Superior temporal gyrus (tissue), 1 donor: ENCODE measurements around the gene ATXN3L.

Source experiments
- DNase-seq: peaks from one replicate; pipeline ENCODE4 v3.0.0-alpha.2; 2016; ENCODE audit errors: extremely low spot score

Gene ATXN3L

DNA sequence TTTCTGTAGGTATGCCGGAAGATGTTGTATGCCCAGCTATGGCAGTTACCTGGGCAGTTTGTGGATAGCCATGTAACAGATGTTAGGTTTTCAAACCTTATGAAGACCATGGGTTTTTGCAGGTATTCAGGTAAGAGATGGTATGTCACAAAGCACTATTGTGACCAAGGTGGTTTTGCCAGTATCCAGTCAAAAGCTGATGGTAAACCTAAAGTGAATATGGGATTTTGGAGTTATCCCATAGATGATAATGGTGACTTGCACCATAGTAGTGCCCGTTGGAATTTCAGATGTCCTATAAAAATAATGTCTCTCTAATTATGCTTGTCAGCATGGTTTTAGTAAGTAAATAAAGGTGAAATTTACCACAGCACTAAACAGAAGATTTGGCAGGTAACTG lies at the start of gene ATXN3L:
ATXN3L (minus strand) TSS at position 101 of the 400 bp plus-strand sequence. CDS start 119 bp downstream, outside the sequence.
- no peak for DNase-seq

DNA sequence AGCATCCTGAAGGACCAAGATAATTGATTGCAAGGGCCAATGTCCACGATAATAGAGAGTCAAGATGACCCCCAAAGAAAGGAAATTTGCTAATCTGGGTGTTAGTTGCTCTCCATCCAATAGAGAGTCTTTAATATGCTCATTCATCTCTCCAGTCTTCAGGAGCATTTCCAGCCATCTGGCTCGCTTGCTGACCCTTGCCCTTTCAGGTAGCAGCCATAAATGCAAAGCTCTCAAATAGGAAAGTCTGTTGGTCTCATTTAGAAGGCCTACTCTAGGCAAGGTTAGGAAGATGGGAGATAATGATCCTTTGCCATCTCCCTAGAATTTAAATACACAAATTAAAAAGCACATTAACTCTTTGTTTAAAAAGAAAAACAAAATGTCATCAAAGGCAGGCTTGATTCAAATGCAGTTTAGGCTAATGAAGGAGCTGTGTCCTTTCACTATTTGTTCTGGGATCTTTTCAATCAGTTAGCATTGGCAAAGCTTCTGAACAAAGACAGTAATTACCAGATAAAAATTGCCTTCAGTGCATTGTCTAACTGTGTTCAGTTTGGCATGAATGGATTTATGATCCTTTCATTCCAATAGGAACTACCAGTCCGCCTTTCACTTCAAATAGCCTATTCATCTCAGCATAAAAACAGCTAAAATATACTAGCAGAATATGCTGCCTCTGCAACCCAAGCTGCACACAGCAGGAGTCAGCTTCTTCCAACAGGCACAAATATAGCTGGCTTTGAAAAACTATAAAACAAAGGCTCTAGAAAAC lies 49.6 kb upstream of the ATXN3L start:
- DNase-seq: peak; percentile 36

DNA sequence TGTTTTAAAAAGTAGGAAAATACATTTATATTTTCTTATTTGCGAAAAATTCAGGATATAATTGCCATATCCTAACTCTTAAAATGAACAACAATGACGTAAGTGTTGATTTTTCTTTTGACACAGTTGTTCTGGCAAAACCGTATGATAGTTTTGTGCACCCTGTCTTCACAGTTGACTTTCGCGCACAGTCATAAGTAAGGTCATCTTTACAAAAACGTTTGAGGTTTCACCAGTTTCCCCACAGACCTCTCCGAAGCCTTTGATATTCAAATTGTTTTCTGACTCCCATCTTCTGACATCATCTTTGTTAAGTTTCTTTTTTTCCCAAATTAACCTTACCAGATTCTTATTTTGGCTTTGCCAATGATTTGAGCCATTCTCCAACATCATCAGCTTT lies 48.1 kb upstream of the ATXN3L start:
- no peak for DNase-seq

DNA sequence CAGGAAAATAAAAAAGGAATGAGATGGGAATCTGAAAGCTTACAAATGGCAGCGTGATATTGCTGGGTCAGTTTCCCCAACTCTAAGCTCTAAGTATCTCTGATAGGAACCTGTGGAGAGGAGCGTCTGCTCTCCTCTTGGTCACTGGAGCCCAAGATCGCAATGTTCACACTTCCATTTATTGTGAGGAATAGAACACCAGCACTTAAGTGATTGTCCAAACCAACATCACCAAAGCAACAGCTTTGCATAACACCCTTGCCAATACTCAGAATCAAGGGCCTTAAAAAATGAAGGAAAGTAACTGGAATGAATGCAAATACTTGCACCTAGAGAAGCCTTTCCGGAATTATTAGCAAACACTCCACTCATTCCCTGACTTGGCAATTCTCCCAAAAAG lies 46.8 kb upstream of the ATXN3L start:
- no peak for DNase-seq

DNA sequence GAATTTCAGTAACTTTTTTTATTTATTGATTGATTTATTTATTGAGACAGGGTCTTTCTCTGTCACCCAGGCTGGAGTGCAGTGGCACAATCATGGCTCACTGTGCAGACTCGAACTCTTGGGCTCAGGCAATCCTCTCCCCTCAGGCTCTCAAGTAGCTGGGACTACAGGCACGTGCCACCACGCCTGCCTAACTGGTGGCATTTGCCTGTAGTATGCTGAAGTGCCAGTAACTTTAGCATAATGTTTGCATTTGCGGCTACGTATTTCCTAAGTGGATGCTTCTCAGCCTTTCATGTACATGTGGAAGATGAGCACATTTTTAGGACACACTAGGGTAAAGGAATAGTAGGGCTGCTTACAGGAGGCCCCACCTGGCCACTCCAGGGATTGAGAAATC lies 45.3 kb upstream of the ATXN3L start:
- no peak for DNase-seq

DNA sequence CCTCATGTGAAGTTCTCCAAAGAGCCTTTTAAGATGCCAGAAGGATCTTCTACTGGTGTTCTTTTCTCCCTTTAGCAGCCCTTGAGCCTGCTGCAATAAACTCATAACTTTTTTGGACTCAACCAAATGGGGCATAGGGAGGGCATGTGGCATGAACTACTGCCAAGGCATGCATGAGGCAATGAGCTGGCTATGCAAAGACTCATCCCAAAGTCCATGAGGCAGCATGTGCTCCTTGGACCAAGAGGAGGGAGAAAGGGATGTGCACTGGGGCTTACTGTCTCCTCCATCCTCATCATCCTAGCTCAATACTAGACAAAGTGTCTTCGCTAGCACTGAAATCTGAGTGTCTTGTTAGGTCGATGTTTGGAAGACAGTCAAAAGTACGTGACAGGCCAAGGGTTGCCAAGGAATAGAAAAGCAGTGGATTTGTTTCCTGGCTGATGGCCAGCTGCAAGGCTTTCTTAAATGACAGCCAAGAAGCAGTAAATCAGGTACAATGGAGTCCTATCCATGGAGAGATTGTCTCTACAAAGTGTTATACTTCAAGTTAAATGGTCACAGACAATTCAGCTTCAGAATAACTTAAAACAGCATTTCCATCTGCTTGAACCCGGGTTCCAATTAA lies 44.5 kb upstream of the ATXN3L start:
- DNase-seq: no peak

DNA sequence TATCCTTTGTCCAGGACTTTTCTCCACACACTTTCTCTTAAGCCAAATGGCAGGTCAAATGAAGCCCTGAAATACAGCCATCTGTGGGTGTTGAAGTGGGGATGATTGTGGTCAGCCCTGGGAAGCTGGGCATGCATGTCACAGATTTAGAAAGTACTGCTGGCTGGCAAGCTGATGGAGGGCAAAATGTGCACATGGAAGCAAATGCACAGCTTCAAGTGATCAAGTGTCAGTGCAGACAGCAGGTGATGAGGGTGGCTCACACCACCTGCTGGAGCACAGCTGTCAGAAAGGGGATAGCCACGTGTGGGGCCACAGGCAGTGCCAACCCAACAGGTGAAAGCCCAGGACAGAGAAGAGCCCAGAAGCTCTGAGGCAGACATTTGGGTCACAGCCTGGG lies 40.3 kb upstream of the ATXN3L start:
- no peak for DNase-seq

DNA sequence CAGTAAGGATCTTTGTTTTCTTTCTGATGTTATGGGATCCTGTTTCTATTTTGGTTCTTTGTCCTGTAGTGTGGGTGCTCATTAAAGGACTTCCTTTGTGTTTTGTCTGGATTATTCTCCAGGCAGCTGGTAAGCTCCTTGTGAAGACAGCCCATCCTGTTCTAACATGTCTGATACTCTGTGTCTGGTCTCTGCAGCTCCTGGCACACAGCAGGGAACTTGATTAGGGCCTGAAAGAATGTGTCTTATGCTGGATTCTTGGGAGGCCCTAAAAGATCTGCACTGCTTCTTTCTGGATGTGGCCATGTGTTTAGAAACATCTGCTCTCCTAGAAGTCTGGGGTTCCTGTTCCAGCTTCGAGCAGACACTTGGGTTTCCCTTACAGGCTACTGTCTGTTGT lies 38.1 kb upstream of the ATXN3L start:
- DNase-seq: no peak

DNA sequence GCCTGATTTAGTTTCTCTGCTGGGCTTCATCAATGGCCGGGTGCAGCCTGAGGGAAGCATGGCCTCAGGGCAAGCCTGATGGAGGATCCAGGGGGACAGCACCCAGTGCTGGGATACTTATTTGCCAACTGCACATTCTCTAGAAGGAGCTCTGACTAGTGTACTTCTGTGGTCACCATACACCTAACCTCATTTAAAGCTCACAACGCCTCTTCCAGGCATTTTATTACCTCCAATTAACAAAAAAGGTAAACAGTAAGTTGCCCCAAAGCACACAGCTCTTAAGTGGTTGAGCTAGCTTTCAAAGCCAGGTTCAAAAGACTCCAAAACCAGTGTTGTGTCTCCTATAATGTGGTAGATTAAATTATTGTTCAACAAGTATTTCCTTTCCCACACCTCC lies 26.8 kb upstream of the ATXN3L start:
- no peak for DNase-seq

DNA sequence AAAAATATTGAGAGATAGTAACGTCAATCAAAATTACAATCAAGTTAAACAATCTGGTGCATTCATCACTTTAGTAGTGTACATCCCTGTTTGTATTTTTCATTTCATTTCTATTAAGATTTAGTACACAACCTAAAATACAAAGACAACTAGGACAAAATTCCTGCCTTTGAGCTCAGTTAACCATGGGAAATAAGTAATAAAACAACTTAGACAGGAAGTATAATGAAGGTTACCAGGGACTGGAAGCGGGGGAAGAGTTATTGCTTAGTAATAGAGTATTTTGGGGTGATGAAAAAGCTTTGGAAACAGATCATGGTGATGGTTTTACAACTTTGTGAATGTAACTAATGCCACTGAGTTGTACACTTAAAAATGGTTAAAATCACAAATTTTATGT lies 25.6 kb upstream of the ATXN3L start:
- DNase-seq: no peak

DNA sequence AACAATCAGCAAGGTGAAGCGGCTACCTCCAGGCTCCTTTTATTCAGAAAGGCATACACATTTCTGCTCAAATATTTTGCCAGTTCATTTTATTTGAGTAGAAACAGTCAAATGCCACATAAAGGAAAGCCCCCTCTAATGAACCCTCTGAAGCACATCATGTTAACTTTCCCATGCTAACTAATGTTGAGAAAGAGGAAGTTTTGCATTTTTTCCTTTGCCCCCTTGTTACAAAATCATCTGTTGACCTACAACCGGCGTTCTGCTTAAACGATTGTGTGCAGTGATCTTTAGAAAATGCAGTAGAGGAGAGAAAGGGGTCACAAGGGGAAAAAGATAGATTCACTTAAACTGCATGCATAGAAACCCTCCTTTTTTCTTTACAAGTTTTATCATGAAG lies 25.2 kb upstream of the ATXN3L start:
- no peak for DNase-seq

DNA sequence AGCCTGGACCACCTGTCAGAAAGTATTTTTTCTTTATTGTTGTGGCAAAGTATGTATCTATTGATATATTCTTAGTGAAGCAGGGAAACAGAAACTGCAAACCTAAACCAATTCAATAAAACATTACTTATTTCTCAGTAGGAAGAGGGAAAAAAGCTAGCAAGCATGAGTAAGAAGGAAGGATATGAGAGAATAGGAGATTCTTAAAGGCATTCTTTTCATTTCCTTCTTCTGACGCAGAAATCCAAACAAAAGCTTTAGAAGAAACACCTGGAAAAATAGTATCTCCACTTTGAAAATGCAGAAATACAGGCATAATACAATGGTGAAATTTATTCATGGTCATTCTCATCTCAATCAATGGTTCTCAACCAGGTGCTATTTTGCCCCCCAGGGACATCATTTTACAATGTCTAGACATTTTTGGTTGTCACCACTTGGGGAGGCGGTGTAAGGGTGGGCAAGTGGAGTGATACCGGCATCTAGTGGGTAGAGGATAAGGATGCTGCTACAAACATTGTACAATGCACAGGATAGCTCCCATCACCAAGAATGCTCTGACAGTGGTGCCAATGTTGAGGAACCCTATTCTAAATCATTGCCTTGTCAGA lies 21.7 kb upstream of the ATXN3L start:
- DNase-seq: no peak

DNA sequence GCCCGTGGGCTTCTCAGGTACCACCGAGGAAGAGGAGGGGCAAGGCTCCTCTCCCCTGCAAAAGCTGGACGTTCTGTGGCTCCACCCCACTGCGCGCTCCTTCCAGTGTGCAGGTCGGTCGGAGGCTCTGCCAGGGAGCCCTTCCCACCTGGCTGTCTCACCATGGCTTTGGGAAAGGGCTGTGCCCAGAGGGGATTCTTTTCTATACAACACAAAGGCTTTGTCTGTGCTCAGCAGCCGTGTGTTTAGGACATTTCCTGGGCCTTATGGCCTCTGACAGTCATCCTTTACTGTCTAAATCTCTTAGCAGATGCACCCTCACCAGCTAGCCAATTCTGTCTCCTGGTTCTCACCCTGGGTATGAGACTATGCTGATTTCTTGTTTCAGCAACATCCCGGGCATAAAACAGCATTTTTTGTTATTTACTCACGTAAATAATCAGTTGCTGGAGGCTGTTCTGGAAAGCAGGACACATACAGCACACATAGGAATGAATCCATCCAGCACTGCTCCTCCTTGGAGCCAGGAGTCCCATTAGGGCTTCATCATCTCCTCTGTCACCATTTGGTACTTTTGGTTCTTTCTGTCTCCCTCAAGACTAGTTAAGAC lies 20.4 kb upstream of the ATXN3L start:
- DNase-seq: no peak

DNA sequence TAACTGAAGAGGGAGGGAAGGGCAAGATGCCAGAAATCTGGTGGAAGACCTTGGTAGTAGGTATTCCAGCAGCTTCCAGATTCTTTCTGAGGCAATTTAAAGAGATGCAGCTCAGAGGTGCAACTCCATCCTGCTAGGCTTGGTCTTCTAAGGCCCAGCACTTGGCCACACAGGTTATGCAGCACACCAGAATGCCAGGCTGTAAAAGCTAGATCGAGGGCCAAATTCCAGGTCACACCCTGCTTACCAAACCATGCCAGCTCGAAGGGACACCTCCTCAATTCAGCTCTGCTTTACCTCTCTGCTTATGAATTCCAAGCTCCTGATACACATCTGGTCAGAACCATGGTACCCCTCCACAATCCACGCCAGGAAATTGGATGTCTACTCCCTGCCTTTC lies 19.8 kb upstream of the ATXN3L start:
- DNase-seq: no peak

DNA sequence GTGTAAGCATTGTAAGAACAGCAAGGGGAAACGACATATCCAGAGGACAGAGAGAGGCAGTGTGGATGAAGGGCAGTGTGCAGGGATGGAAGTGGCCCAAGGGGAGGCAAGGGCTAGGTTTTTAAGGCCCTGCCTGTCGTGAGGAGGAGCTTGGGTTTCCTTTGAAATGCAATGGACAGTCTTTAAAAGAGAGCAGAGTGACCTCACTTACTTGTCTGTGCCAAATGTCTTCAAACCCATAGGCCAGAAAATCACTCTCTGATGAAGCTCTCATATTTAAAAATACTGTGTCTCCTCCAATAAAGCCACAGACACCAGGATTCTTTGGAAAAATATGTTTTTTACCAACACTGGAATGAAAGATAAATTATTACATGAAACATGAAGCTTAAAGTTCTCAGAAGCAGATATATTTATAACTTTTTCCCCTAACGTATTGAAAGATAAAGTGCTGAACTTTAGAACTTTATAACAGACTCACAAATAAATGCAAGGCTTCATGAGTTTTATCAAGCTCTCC lies 19.2 kb upstream of the ATXN3L start:
- DNase-seq: no peak

DNA sequence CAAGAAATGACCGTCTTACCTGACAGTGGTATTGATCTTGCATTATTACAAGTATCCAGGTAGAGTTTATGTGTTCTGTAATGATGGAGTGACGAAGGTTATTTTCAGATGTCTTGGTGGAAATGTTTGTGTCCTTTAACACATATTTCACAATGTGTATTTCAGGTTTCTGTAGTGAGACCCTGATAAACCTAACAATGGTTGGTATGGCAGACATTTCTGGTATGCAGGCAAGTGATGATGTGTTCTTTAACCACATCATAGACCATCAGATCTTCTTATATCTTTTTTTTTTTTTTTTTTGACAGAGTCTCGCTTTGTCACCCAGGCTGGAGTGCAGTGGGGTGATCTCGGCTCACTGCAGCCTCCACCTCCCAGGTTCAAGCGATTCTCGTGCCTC lies 14.6 kb upstream of the ATXN3L start:
- no peak for DNase-seq

DNA sequence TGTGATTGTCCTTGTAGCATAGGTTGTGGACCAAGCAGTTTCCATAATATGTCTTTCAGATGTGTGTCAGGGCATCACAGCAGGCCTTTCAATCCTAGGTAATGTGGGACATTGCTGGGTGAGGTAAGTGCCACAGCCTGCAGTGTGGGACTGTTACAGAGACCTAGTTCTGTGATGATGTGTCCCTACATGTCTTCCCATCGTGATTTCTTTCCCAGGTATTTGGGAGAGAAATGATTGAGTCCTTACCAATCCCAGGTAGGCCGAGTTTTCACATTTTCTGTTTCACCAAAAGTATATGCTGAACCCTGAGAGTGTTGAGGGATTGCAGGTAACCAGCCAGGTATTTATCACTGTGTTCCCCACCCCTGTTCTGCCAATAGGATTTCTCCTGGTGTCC lies 10.6 kb upstream of the ATXN3L start:
- no peak for DNase-seq

DNA sequence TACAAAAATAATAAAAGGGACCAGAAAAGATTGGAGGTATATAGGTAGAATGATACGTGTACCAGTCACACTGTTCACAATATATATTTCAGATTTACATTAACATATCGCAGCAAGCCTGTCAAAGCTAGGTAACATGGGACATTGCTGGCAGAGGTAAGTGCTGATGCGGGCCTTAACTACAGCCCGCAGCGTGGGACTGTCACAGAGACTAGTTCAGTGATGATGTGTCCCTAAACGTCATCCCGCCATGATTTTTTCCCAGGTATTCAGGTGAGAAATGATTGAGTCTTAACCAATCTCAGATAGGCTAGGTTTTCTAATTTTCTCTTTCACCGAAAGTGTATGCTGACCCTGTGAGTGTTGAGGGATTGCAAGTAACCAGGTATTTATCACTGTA lies 7.8 kb upstream of the ATXN3L start:
- DNase-seq: no peak

DNA sequence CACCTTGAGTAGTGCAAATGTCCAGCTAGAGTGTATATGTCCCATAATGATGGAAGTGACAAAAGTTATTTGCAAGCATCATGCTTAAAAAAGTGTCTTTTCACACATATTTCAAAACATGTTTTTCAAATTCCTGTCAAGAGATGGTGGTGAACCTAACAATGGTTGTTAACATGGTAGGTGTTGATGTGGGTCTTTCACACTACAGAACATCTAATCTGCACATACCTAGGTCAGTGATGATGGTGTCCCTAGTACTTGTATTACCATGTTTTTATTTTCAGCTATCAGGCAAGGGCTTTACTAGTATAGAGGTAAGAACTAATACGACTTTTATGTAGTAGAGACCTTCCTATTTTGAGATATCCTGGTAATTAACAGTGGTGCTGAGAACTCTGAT lies 3.4 kb upstream of the ATXN3L start:
- no peak for DNase-seq

DNA sequence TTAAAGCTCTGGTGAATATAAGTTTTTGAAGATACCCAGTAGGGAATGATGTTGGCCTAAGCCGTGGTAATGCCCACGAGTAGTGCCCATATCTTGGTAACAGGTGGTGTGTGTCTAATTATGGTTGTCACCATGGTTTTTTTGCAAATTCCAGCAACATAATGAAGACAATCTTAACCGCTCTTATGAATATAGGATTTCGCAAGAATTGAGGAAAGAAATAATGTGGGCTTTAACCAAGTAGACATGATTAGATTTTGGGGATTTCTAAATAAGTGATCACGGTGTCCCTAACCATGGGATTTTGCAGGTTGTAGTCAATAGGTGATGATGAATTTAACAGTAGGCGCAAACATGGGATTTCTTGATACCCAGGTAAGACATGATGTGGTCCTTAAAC lies 2.5 kb downstream of the ATXN3L start:
- DNase-seq: no peak

DNA sequence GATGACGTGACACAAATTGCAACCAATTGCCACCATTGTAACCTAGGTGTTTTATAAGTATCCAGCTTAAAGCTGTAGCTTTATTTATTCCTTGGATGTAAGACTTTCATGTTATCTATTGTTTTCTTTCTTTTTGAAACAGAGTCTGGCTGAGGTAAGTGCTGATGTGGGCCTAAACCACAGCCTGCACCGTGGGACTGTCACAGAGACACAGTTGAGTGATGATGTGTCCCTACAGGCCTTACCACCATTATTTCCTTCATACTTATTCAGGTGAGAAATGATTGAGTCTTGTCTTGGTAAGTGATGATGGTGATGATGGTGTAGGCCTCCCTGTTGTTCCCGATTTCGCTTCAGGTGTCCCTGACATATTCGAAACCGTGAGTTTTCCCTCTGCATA lies 8.3 kb downstream of the ATXN3L start:
- DNase-seq: no peak

DNA sequence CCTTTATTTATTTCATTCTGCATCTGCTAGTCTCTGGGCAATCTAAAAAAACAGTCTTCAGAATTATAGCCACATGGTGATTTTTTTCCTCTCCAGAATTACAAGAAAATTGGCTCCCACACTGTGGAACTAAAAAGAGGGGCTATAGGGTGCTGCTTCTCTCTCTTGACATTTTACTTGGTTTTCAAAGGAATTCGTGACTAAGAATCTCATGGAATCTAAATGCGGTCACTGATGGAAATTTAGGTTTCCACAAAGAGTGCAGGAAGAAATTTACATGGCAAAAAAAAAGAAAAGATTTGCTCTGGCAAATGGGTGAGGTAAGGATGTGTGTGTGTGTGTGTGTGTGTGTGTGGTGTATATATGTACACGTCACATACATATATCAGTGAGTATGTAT lies 10.2 kb downstream of the ATXN3L start:
- no peak for DNase-seq

DNA sequence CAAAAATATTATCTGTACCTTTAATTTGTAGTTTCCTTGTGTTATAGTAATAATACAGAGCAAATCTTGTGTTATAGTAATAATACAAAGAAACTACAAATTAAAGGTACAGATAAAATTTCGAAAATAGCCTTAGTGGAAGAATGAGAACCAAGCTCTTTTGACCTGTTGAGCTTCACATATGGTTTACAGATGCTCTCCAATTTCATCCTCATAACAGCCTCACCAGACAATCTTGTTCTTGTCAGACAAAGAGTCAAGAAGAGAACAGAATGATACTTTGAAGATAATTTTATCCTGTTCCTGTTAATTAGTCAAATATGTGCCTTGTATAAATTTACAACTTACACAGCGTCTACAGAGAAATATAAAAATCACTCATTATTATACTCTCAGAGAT lies 12.8 kb downstream of the ATXN3L start:
- DNase-seq: no peak
